ENCODE measurements around the gene DAD1.
"Not testable (repeated sequence)": the region's sequence is repeated elsewhere in the genome, so short reads cannot be mapped to it uniquely, and the experiment has no call there.

Gene DAD1

DNA sequence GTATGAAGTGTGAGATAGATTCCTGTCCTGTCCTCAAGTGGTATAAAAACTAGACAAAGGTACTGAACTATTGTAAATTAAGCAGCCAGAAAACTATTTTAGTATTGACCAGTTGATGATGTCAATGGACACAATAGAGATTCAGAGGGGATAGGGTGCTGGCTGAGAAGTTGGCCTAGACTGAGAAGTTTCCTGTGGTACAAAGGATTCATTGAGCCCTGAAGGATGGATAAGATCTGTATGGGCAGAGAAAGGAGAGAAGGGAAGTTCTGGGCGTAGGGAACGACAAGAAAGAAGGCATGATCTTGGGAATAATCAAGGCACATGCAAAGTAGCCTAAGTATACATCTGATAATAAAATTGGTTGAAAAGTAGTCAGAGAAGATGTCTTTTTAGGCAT, 44.6 kb downstream of the DAD1 start:
- TF ChIP-seq CTCF (IDR thresholded peaks at IDR 0.05; ENCODE audit: low read depth, low read length) = no peak
- no peak overlapping the region for H3K27ac ChIP-seq
- H3K27me3 ChIP-seq (ENCODE audit: insufficient read depth, low read depth, severe bottlenecking) = no peaks in the 10 kb centered on the region
- no peaks in the 10 kb centered on the region for H3K36me3 ChIP-seq
- no peak for DNase-seq
- H3K9me3 ChIP-seq (ENCODE audit: severe bottlenecking) = no peaks in the 10 kb centered on the region
- no peak overlapping the region for H3K4me3 ChIP-seq (ENCODE audit: low read depth, low read length)

- not testable (repeated sequence) for DNase-seq; H3K36me3 ChIP-seq; H3K27ac ChIP-seq; H3K4me3 ChIP-seq (ENCODE audit: low read depth, low read length); H3K27me3 ChIP-seq (ENCODE audit: insufficient read depth, low read depth, severe bottlenecking); H3K9me3 ChIP-seq (ENCODE audit: severe bottlenecking)
Measured at GRCh38 chr14:22543570-22544357, 45.3 kb downstream of the DAD1 start.

GRCh38 chr14:22542360-22542759, 46.7 kb downstream of the DAD1 start:
- Histone ChIP-seq H3K27me3 (ENCODE audit: insufficient read depth, low read depth, severe bottlenecking) (no peaks in the 10 kb centered on the region), H3K9me3 (ENCODE audit: severe bottlenecking) (no peaks in the 10 kb centered on the region), H3K4me3 (ENCODE audit: low read depth, low read length) (no peak overlapping the region), H3K27ac (no peak overlapping the region), H3K36me3 (no peaks in the 10 kb centered on the region)
- DNase-seq = no peak
- TF ChIP-seq CTCF (IDR thresholded peaks at IDR 0.05; ENCODE audit: low read depth, low read length) = no peak

DNA sequence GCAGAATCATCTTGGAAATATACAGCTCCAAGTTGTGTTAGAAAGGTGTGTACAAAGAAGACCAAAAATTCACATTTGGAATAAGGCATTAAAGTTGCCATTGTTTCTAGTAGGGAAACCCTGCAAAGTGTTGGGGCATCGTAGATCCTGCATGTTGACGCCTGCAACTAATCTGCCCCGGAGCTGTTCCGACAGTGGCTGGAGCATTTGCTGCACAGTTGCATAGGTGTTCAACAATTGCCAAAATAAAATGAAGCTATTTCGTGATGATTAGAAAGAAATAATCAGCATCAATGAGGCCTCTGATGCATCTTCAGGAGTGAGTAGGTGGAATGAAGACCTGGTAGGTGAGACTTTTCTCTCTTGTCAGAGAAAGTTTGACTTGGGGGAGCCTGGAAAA, 47.3 kb downstream of the DAD1 start:
- TF ChIP-seq CTCF (IDR thresholded peaks at IDR 0.05; ENCODE audit: low read depth, low read length) = no peak
- H3K9me3 ChIP-seq (ENCODE audit: severe bottlenecking) = no peaks in the 10 kb centered on the region
- H3K36me3 ChIP-seq = no peaks in the 10 kb centered on the region
- DNase-seq = no peak
- H3K4me3 ChIP-seq (ENCODE audit: low read depth, low read length) = no peak overlapping the region
- H3K27me3 ChIP-seq (ENCODE audit: insufficient read depth, low read depth, severe bottlenecking) = no peaks in the 10 kb centered on the region
- no peak overlapping the region for H3K27ac ChIP-seq

GRCh38 chr14:22540811-22541360, 48.1 kb downstream of the DAD1 start:
- Histone ChIP-seq H3K9me3 (ENCODE audit: severe bottlenecking) (no peaks in the 10 kb centered on the region), H3K4me3 (ENCODE audit: low read depth, low read length) (no peak overlapping the region), H3K36me3 (no peaks in the 10 kb centered on the region), H3K27ac (no peak overlapping the region), H3K27me3 (ENCODE audit: insufficient read depth, low read depth, severe bottlenecking) (no peaks in the 10 kb centered on the region)
- TF ChIP-seq CTCF (IDR thresholded peaks at IDR 0.05; ENCODE audit: low read depth, low read length) = no peak
- no peak for DNase-seq

GRCh38 chr14:22540293-22540692, 48.7 kb downstream of the DAD1 start:
- no peak for TF ChIP-seq CTCF (IDR thresholded peaks at IDR 0.05; ENCODE audit: low read depth, low read length)
- Histone ChIP-seq H3K27me3 (ENCODE audit: insufficient read depth, low read depth, severe bottlenecking) (no peaks in the 10 kb centered on the region), H3K9me3 (ENCODE audit: severe bottlenecking) (no peaks in the 10 kb centered on the region), H3K36me3 (no peaks in the 10 kb centered on the region), H3K27ac (no peak overlapping the region), H3K4me3 (ENCODE audit: low read depth, low read length) (no peak overlapping the region)
- no peak for DNase-seq
